ENCODE data around the gene OPCML. TPM values are rescaled to one million over a fixed set of nuclear protein-coding genes. Genes with fewer than 3 reads are reported as not detected.

OPCML gene
- total RNA-seq, 1 experiment from 2014 or later: not detected

DNA sequence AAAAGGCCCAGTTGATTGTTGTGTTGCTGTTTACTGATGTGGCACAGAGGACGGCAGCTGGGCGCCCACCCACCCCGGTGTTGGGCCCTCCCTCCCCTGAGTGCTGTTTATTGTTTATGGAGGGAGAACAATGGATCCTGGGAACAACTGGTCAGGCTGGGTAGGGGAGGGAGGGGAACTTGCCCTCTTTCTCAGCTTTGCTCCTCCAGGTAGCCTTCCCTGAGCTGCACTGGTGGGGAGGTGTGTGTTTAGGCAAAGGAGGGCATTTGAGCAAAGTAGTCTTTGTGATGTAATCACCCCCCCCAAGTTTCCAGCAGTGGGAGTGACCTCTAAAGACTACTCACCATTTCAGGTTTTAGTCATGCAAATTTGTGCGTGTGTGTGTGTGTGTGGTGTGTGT is 1126.6 kb downstream of the OPCML start:
- Histone ChIP-seq H3K4me3 (no peak overlapping the region), H3K9me2 (ENCODE audit: insufficient read depth) (no peaks in the 10 kb centered on the region), H3K4me2 (no peak overlapping the region), H3K36me3 (ENCODE audit: low read depth) (no peaks in the 10 kb centered on the region), H3K79me2 (ENCODE audit: low read depth) (no peaks in the 10 kb centered on the region), H3K27me3 (ENCODE audit: insufficient read depth, low read depth) (no peaks in the 10 kb centered on the region), H3K9me3 (ENCODE audit: insufficient read depth, low read depth) (no peaks in the 10 kb centered on the region), H3F3A (ENCODE audit: insufficient read depth, low read depth) (no peaks in the 10 kb centered on the region), H3K27ac (no peak overlapping the region), H3K4me1 (replicated peaks; ENCODE audit: insufficient read depth) (no peaks in the 10 kb centered on the region), H2AFZ (no peak overlapping the region), H4K20me1 (ENCODE audit: insufficient read depth) (no peaks in the 10 kb centered on the region)
- intact Hi-C loops (cut with micrococcal nuclease; ENCODE audit: unreplicated experiment): no loop called here
- ChIA-PET POLR2A (ENCODE audit: unreplicated experiment) (no interaction called here), CTCF (no interaction called here)
- TF ChIP-seq, protein P1, sequence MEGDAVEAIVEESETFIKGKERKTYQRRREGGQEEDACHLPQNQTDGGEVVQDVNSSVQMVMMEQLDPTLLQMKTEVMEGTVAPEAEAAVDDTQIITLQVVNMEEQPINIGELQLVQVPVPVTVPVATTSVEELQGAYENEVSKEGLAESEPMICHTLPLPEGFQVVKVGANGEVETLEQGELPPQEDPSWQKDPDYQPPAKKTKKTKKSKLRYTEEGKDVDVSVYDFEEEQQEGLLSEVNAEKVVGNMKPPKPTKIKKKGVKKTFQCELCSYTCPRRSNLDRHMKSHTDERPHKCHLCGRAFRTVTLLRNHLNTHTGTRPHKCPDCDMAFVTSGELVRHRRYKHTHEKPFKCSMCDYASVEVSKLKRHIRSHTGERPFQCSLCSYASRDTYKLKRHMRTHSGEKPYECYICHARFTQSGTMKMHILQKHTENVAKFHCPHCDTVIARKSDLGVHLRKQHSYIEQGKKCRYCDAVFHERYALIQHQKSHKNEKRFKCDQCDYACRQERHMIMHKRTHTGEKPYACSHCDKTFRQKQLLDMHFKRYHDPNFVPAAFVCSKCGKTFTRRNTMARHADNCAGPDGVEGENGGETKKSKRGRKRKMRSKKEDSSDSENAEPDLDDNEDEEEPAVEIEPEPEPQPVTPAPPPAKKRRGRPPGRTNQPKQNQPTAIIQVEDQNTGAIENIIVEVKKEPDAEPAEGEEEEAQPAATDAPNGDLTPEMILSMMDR (conservative IDR thresholded peaks at IDR 0.05): no peak
- no peak for TF ChIP-seq EZH2 (IDR thresholded peaks at IDR 0.05; ENCODE audit: low read depth)
- no peak for DNase-seq
- BruUV-seq (replicated peaks): no TSS peak

DNA sequence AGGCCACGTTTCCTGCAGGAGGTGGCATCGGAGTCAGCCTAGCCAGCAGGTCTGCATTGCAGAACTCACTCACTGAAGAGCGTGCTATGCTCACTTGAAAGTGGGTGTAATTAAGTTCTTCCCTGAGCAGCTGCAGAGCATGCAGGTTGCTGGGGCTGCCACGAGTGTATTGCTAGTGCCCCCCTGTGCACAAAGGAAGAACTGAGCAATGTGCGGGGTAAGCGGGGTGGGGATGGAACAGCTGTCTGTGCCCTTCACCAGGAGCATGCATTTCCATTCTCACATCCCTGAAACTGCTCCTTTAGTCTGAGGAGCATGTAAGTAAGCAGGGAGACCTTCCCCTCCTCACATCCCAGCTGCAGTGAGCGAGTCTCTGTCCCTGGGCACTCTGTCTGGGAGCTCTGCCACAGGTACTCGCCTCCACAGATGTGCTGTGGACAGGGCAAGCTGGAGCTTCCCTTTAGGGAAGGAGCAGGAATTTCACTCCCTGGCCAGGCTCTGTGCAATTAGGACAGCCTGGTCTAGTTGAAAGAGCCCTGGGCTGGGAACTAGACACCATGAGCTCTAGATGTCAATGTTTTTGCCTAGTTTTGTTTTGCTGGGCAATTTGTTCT is 1130.1 kb downstream of the OPCML start:
- intact Hi-C loops (cut with micrococcal nuclease; ENCODE audit: unreplicated experiment): no loop called here
- BruUV-seq (replicated peaks): no TSS peak
- POLR2A ChIA-PET (ENCODE audit: unreplicated experiment): no interaction called here
- H3K4me3 ChIP-seq: no peak overlapping the region
- CTCF ChIA-PET: no interaction called here
- no peak for DNase-seq
- no peaks in the 10 kb centered on the region for H3K36me3 ChIP-seq (ENCODE audit: low read depth)
- no peak overlapping the region for H2AFZ ChIP-seq
- H3K9me3 ChIP-seq (ENCODE audit: insufficient read depth, low read depth): no peaks in the 10 kb centered on the region
- no peaks in the 10 kb centered on the region for H3K9me2 ChIP-seq (ENCODE audit: insufficient read depth)
- H4K20me1 ChIP-seq (ENCODE audit: insufficient read depth): no peaks in the 10 kb centered on the region
- H3K27ac ChIP-seq: no peak overlapping the region
- H3F3A ChIP-seq (ENCODE audit: insufficient read depth, low read depth): no peaks in the 10 kb centered on the region
- no peak for TF ChIP-seq EZH2 (IDR thresholded peaks at IDR 0.05; ENCODE audit: low read depth)
- TF ChIP-seq, protein P1 (conservative IDR thresholded peaks at IDR 0.05): peak; percentile 16; the same call in 1 of the 2 replicates
- no peaks in the 10 kb centered on the region for H3K27me3 ChIP-seq (ENCODE audit: insufficient read depth, low read depth)
- H3K79me2 ChIP-seq (ENCODE audit: low read depth): no peaks in the 10 kb centered on the region
- no peaks in the 10 kb centered on the region for H3K4me1 ChIP-seq (replicated peaks; ENCODE audit: insufficient read depth)
- H3K4me2 ChIP-seq: no peak overlapping the region

DNA sequence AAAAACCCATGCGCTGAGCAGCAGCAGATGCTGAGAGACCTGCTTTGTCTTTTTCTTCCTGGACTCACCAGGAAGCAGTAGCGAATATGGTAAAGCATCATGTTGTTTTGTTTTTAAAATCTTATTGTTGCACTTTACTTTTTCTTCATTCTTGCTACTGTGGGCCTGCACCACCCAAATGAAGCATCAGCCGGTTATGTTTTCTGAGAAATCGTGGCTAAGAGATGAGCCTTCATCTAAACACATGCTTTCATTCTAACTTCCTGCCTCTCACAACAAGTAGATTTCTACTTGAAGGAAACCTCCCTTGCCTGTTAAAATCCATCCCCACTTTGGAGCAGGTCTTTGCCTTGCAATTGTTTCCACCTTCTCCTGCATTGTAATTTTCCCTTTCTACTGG is 1136.0 kb downstream of the OPCML start:
- CTCF ChIA-PET: no interaction called here
- H2AFZ ChIP-seq: no peak overlapping the region
- H3K79me2 ChIP-seq (ENCODE audit: low read depth): no peaks in the 10 kb centered on the region
- H3K27ac ChIP-seq: no peak overlapping the region
- no peaks in the 10 kb centered on the region for H3F3A ChIP-seq (ENCODE audit: insufficient read depth, low read depth)
- POLR2A ChIA-PET (ENCODE audit: unreplicated experiment): no interaction called here
- H3K36me3 ChIP-seq (ENCODE audit: low read depth): no peaks in the 10 kb centered on the region
- H3K9me3 ChIP-seq (ENCODE audit: insufficient read depth, low read depth): no peaks in the 10 kb centered on the region
- H3K4me3 ChIP-seq: no peak overlapping the region
- no peak overlapping the region for H3K4me2 ChIP-seq
- intact Hi-C loops (cut with micrococcal nuclease; ENCODE audit: unreplicated experiment): no loop called here
- no peaks in the 10 kb centered on the region for H4K20me1 ChIP-seq (ENCODE audit: insufficient read depth)
- DNase-seq: no peak
- no peak for TF ChIP-seq EZH2 (IDR thresholded peaks at IDR 0.05; ENCODE audit: low read depth)
- TF ChIP-seq, protein P1 (conservative IDR thresholded peaks at IDR 0.05): no peak
- BruUV-seq (replicated peaks): no TSS peak
- no peaks in the 10 kb centered on the region for H3K4me1 ChIP-seq (replicated peaks; ENCODE audit: insufficient read depth)
- no peaks in the 10 kb centered on the region for H3K9me2 ChIP-seq (ENCODE audit: insufficient read depth)
- no peaks in the 10 kb centered on the region for H3K27me3 ChIP-seq (ENCODE audit: insufficient read depth, low read depth)

All from PC-9 (cell line).